CD4-positive, alpha-beta T cell treated with Interleukin-6 at 100 ng/mL for 8 hours (primary cell): ENCODE results near the gene ZNF296.
A peak's percentile ranks its signal among the peaks of the same experiment; 100 is the strongest.
"Not testable (repeated sequence)": the region's sequence is repeated elsewhere in the genome, so short reads cannot be mapped to it uniquely, and the experiment has no call there.

Source experiments
- DNase-seq: peaks from one replicate; pipeline ENCODE4 v3.0.0-alpha.2; 2020; ENCODE audit warnings: mixed read lengths, low spot score

Gene ZNF296

DNA sequence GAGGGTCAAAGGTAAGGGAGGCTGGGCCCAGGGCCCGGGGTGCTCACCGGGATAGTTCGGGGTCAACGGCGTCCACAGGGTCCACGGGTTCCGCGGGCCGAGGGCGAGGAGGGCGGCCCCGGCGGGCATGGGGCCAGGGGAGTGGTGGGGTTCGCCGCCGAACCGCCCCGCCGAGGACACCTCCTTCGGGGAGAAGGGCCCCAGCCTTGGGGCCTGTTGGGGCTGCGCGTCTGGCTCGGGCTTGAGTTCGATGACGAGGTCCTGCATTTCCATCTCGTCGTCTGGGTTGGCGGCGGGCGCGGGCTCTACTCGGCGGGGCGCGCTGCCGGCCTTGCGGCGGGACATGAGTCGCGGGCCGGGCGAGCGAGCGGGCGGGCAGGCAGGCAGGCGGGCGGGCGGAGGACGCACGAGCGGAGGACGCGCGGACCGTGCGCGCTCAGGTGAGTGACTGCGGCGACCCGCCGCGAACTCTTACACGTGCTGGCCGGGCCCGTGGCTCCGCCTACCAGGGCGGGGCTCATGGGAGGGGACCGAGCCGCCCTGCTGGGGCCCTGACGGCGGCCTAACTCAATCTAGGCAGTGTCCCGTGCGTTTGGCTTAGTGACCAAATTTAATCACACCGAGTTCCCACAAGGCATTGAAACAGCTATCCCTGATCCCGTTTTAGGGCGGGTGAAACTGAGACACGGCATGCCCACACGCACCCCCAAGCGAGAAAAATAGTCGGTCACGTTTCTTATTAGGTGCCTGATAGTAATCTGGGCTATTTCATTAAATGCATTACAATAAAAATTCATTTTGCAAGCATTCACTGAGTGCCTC is at the start of gene ZNF296:
ZNF296 (minus strand) TSS at position 450 of the 822 bp plus-strand sequence; CDS start at position 345, 105 bp downstream.
- DNase-seq = peak; percentile 78

DNA sequence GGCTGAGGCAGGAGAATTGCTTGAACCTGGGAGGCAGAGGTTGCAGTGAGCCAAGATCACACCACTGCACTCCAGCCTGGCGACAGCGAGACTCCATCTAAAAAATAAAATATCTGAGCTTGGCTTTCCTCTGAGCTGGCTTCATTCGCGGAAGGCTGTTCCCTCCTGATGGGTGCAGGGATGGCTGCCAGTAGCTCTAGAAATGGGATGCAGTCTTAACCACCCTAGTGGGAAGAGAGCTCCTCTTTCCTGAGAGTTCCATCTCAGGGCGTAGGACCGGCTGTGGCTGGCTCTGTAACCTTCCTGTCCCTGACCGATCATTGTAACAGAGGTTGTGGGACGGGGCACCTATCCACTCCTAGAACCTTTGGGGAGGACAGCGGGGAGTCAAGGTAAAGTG is 49.1 kb upstream of the ZNF296 start:
- DNase-seq = no peak

DNA sequence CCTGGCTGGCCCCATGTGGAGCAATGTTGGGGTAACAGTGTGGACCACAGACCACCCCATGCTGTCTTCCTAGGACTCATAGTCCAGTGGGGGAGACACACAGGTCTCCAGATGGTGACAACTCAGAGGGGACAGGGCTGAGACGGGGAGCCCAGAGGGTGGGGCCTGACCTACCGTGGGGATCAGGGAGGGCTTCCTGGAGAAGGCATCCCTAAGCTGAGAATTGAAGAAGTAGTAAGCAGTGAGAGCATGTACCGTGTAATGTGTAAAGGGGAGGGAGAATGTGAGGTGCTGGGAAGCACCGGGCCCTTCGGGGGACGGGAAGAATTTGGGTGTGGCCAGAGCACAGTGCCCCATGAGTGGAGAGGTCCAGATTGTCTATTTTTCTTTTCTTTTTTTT is 47.7 kb upstream of the ZNF296 start:
- no peak for DNase-seq

DNA sequence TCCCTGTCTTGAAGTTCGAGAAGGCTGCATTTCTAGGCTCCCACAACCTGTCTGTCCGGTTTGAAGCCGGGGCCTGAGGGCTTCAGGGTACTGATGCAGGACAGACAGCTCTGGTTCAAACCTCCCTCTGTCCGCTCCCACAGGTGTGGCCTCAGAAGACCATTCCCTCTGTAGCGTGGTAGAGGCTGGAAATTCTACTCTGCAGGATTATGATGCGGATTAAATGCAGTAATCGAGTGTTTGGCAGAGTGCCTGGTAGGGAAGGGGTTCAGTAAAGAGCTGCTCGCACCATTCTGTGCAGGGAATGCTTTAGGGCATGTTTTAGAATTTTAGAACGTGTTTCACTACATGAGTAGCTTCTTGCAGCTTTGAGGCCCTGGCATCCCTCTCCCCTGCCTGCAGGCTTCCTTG is 47.2 kb upstream of the ZNF296 start:
- DNase-seq = no peak

DNA sequence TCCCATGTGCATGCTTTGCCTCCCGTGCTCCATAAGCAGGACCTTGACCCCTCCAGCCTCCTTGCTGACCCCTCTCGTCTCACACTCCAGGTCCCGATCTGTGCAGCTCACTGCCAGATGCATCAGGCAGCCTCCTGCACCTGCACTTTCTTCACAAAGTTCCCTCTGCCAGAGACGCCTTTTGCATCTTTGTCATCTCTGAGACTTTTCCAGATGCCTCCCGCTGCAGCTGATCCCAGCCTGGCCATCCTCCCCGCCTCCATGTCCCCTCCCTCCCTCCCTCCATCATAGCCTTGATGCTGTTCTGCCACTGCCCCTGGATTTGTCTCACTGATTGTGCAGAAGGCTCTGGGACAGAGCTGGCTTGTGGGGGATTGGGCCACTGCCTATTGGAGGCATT is 46.6 kb upstream of the ZNF296 start:
- DNase-seq = no peak

DNA sequence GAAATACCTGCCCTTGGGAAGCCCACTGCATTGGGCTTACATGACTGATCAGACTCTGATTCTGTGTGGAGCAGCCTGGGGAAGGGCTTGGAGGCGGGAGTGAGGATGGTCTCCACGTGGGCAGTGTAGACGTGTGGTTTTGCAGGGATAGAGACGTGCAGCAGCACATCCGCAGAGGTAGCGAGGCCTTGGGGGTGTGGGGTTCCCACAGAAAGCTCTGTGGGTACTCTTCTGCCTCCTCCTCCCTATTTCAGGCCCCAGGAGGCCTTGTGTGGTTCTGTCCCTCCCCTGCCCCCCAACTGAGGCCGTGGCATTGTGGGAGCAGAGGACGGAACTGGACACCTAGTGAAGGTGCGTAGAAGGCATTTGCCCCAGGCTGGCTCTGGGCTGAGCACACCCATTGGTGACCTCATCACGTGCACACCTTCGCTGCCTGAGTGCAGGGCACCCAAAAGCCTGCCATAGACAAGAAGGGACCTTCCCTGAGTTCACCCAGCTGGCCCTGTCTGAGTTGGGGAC is 45.6 kb upstream of the ZNF296 start:
- DNase-seq = no peak

DNA sequence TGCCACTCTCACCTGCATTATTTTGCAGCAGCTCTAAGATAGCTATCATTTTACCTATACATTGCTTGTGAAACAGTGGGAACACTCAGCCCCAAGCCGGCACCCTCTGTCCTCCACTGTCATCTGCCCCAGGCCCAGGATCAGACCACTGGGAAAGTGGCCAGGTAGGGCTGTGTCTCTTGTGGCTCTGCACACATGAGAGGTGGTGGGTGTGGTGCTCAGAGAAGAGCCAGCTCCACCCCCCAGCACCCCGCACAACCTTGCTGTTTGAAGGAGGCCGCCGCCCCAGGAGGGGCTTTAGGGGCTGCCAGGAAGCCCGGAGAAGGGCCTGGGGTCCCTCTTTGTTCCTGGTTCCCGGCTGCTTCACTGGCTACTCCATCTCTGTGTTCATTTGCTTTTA is 43.3 kb upstream of the ZNF296 start:
- DNase-seq = no peak

DNA sequence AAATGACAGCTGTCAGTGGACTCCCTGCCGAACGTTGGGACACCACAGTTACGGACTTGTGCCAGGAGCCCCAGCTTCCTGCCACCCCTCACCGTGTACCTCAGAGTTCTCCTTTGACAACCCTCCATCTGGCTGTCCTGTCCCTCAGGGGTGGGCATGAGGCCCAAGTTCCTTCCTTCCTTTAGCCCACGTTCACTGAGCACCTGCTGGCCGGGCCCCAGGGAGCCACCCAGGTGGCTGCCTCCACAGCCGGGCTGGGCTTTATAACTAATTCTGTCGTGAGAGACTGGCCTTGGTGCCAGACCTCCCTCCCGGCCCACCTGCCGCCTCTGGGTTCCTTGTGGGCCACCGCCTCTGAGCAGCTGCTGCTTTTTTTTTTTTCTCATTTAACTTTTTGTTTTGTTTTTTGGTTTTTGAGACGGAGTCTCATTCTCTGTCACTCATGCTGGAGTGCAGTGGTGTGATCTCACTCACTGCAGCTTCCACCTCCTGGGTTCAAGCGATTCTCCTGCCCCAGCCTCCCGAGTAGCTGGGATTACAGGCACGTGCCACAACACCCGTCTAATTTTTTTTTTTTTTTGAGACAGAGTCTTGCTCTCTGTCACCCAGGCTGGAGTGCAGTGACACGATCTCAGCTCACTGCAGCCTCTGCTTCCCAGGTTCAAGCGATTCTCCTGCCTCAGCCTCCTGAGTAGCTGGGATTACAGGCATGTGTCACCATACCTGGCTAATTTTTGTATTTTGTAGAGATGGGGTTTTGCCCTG is 42.5 kb upstream of the ZNF296 start:
- DNase-seq = not testable (repeated sequence)

DNA sequence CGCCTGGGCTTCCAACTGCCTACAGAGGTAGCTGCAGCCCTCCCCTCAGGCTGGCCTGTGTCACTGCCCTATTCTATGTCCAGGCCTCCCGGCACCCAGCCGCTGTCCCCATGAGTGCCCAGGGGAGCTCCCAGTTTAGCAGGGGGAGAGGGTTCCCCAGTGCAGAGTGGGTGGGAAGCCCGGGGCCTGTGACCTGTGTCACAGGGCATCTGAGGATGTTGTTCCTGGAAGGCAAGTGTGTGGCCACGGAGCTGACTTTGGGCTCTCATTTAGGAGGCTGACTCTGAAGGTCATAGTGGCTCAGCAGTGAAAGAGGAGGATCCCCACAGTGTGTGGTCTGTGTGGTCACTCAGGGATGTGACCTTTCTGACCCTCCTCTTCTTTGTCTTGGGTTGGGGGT is 41.8 kb upstream of the ZNF296 start:
- no peak for DNase-seq

DNA sequence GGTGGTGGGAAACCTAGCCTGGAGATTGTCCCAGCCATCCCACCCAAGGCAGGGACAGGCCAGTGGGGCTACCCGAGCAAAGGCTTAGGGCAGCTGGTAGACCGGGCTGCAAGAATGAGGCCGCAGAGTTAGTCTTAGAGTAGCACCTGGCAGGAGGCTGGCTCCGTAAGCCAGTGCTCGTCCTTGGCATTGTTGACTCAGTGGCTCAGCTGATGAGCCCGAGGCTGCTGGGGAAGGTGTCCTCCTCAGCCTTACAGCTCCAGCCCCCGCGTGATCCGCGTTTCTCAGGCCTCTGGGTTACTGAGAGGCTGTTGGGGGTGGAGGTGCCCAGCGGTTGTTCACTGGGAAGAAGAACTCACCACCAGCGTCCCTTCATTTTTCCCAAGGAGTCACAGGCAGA is 41.4 kb upstream of the ZNF296 start:
- no peak for DNase-seq

DNA sequence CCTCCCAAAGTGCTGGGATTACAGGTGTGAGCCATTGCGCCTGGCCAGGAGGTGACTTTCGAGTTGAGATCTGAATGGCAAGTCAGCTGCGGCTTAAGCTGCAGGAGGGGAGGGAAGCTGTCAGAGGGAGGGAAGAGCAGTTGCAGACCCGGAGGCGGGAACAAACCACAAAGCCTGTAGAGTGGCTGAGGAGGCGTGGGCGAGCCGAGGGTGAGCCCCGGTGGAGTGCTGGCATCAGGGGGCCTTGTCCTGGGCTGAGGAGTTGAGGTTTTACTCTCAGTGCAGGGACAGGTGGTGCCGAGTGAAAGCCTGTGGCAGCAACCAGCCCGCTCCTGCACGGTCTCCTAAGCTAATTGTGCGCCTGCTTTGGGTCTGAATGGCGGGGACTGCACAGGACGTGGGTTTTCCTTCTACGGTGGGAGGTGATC is 40.9 kb upstream of the ZNF296 start:
- DNase-seq = peak; percentile 34

DNA sequence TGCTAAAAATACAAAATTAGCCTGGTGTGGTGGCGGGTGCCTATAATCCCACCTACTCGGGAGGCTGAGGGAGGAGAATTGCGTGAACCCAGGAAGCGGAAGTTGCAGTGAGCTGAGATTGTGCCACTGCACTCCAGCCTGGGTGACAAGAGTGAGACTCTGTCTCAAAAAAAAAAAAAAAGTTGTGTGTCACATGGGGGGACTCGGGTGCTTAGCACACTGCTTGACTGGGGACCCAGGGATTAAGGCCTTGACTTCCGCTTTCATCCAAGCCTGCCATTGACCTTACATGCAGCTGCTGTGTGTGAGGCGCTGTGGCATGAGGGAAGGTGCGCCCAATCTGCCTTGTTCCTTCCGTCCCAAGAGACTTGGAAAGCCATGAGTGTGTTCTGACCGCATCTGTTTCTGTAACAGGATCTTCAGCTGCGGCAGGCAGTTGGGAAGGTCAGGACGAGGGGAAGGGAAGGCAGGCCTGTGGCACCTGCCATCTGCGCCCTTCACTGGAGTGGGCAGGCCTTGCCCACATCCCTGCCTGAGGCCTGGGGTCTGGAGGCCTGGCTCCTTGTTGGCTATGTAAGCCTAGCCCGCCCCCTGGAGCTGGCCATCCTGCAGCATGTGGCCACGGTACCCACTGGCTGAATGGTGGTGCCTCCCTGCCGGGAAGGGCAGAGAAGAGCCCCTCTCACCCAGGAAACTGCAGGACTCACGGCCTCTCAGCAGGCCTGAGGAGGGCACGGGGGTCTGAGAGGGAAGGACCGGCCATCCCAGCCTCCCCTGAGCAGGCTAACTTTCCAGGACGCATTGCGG is 39.7 kb upstream of the ZNF296 start:
- no peak for DNase-seq

DNA sequence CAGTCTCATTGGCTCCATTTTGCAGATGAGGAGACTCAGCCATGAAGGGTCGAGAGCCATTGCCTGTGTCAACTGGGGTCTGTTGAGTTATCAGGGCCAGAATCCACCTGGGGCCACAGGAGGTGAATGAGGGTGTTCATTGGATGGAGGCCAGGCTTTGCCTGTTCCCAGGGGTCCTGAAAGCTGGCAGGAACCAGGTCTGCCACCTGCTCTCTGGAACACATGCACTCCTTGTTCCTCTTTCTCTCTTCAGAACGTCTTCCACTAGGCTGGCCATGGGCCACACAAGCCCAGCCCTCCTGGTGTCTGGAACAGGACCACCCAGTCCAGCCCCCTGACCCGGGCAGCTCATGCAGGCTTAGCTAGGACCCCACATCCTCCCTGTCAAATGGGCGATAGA is 37.8 kb upstream of the ZNF296 start:
- no peak for DNase-seq

DNA sequence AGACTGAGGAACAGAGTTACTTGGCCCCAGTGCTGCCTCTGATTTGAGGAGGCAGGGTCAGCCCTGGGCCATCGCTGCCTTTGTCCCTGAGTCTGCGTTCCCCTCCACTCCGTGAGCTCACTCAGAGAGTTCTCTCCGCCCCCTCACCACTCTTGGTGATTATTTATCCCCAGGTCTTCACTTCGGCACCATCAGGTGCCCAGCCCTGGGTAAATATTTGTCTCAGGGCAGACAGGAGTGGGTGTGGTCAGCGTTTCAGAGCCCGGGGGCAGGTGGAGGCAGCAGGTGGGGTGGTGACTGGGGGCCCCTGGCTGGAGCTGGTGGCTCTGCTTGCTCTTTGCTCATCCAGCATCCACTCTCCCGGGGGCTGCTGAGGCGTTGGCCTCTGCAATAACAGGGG is 37.4 kb upstream of the ZNF296 start:
- no peak for DNase-seq

DNA sequence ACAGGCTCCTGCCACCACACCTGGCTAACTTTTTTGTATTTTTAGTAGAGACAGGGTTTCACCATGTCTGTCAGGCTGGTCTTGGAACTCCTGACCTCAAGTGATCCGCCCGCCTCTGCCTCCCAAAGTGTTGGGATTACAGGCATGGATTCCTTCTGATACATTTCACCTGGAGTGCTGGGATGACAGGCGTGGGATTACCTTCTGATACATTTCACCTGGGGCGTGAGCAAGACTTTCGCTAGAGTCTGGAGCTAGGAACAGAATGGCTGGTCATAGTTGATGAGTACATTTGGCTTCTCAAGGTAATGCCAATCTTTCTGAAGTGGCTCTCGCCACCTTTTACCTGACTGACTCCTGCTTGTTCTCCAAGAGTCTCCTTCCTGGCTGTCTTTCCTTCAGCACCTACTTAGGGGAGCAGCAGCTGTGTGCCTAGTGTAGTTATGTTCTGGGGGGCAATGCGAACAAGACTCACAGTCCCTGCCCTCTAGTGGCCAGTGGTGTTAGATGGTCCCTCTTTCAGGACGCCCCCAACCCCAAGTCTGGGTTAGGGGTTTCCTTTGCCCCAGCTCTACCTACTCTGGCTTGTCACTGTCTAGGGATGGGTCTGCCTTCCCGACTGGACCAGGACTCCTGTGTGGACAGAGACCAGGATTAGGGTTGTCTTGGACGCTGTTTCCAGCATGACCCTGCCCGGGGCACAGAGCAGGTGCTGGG is 36.0 kb upstream of the ZNF296 start:
- DNase-seq = no peak

DNA sequence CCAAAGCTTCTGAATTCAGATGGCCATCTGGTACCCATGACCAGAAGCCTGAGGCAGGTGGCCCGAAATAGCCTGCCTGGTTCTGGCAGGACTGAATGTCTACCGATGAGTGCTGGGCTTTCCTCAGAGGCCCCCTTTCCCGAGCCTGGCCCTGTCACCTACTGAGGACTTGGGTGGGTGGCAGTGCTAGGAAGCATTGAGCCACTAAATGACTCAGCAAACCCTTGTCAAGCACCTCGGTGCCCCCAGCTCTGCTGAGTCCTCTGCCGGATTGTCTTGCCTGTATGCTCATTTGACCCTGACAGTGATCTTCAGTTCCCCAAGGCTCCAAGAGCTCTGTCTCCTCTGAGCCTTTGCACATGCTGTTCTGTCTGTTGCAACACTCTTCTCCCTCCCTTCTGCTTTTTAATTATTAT is 34.6 kb upstream of the ZNF296 start:
- DNase-seq = no peak

DNA sequence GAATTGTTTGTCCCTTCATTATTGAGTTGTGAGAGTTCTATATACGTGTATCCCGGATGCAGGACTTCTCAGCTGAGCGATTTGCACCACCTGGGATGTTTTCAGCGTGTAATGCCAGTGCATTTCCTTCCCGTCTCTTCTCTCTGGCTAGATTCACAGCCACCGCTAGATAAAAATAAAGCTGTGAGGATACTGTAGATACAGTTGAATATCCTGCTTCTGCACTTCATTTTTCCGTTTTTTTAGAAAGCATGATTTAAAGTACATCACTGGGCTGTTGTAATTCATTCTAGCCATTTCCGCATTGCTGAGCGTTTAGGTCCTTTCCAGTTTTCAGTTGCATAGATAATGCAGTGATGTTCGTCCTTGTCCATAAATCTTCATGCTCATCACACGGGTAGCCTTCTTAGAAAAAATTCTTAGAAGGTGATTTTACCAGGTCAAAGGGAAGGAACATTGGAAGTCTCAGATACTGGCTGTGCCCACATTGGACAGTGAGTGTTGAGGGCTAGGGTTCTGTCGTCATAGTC is 31.4 kb upstream of the ZNF296 start:
- no peak for DNase-seq

DNA sequence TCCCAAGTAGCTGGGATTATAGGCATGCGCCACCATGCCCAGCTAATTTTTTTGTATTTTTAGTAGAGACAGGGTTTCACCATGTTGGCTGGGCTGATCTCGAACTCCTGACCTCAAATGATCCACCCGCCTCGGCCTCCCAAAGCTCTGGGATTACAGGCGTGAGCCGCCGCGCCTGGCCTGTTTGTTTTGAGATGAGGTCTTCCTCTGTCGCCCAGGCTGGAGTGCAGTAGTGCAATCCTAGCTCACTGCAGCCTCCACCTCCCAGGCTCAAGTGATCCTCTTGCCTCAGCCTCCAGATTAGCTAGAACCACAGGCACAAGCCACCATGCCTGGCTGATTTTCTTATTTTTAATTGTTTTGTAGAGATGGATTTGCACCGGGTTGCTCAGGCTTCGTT is 30.1 kb upstream of the ZNF296 start:
- not testable (repeated sequence) for DNase-seq

DNA sequence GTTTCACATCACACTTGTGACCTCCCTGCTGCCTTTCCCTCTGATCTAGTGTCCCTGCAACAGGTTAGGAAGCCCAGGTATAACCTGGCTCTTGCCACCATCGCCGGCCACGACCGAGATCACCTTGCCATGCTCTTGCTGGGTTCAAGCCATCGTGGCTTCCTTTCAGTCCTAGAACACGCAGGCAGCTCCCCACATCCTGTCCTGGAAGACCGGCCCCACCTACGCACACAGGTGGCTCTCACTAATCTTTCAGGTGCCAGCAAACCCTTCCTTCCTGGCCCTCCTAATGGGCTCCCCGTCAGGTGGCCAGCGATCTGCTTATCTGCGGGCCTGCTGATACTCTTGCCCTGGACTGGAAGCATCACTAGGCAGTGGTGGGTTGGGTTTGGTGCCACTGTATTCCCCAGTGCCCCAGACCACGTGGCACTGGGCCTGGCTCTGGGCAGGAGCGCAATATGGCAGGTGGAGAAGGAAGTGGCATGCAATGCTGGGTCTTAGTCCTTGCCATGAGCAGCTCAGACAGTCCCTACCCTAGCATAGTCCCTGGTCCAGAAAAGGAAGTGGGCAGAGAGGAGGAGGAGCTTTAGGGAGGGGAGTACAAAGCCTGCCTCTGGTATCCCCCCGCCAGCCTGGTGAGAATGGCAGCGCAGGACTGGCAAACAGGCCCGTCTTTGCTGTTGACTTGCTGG is 28.5 kb upstream of the ZNF296 start:
- no peak for DNase-seq

DNA sequence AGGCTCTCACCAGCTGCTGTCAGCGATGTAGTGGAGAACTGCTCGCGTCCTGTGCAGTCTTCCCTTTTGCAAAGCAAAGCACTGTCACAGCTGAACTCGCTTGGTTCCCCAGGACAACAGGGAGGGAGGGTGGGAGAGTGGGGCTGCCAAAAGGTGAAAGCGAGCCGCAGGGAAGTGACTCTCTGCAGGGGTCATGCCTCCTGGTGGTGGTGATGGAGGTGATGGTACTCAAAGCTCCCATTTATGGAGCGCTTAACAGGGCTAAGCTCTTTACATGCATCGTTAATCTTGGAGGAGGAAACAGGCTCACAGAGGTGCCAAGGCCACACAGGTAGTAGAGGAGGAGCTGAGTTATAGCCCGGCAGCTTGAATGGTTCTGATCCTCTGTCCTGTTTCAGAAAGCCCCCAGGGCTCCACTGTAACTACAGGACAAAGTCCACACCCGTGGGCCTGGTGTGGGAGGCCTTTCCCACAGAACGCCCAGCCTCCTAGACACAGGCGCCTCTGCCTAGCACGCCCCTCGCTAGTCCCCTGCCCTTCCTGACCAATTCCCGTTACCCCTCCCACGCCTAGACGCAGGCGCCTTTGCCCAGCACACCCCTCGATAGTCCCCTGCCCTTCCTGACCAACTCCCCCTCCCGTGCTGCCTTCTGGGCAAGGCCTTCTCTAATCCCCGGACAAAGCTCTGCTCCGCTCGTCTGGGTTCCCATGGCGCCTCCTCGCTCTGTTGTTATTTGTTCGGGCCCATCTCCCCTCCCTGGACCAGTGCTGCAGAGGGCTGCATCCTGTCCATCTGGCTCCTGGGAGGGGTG is 27.4 kb upstream of the ZNF296 start:
- no peak for DNase-seq
